GM18508 (cell line): ENCODE data around the gene SYNE1.
"Not testable (repeated sequence)": the region's sequence is repeated elsewhere in the genome, so short reads cannot be mapped to it uniquely, and the experiment has no call there.

ENCODE experiments used
- ATAC-seq: cut with Tn5 transposase; IDR thresholded peaks from one replicate; pipeline ENCODE4 v1.9.1; 2021; ENCODE audit warnings: moderate number of reproducible peaks; ENCODE audit not compliant: insufficient read depth, unreplicated experiment

Gene SYNE1

DNA sequence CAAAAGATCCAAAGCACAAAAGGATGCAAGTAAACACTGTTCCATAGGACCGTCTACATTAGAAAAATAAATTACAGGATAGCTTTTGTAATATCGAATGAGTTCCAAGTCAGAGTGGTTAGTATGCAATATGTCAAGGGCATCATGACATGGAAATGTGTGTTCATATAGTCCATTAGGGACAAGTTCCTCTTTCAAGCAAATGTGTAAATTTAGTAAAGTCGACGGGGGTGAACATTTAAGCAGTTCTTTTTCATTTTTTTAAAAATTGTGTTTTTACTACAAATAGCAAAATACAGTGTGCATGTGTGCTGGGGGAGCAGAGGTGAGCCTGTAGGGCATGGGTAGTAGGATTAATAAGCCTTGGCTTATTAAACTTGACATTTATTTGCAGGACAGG is 470.7 kb downstream of the SYNE1 start:
- ATAC-seq = no peak

- ATAC-seq = no peak
Measured at GRCh38 chr6:152164957-152165356, 472.2 kb downstream of the SYNE1 start.

DNA sequence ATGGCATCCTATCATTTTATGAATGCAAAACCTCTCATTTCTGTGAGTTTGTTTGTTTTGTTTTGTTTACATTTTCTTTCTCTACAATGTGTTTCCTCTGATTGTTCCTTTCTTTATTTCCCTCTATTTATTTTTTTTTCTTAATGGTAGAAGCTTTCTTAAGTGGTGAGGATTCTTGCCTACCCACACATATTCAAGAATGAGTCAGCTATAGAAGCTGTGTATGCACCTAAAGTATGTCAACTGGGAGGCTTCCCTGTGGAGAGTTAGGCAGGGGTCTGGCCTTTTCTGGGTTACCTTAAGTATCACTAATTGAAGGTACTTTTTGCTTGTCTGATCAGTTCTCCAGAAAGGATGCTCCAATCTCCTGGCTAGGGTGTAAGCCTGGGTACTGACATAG is 475.7 kb downstream of the SYNE1 start:
- ATAC-seq = peak; percentile 46

DNA sequence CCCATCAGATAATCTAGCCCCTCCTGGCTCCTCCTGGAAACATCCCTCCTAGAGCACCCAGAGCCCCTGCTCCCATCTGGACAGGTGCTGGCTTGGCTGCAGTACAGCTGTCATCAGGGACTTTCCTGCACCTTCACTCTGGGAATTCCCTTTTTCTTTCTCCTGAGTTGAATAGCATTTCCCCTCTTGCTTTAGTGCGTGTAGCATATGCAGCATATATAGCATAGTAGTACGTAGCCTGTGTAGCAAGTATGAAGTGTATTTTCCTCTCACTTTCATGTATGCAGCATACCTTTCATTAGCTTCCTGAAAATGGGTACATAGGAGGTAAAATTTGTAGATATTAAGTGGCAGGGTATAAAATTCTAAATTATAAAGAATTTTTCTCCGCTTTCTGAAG is 476.8 kb downstream of the SYNE1 start:
- ATAC-seq = peak; percentile 93

DNA sequence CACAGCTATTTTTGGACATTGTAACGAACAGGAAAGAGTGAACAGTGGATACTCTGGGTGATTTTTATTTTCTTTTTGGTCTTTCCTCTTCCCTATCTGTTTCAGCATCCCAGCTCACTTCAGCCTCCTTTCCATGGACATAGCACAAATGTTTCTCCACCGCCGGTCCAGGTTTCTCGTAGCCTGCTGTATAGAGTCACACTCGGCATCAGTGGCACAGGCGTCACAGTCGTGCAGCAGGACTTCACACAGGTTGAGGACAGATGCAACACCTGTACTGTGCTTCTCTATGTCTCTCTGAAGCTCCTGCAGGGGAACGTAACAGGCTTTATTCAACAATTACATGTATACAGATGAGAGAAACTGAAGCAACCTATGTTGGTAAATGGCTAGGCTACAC is 481.4 kb downstream of the SYNE1 start:
- ATAC-seq = no peak

- ATAC-seq = no peak
Measured at GRCh38 chr6:152154559-152155356, 482.4 kb downstream of the SYNE1 start.

DNA sequence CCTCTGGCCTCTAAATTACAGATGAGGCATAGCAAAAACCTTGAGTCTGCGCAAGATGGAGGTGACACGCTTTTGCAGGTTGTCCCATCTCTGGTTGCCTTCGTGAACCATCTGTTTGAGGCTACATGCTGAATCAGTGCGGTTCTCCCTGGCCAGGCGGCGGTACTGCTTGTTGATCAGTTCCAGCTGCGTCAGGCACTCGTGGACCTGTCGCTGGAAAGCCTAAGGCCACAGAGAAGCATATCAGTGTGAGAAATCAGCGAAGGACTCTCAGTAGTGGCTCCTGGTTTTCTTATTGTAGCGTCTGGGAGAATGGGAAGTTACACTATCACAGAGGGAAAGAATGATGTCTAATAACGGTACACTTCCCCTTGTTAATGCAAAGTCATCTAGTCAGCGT is 485.2 kb downstream of the SYNE1 start:
- no peak for ATAC-seq

- no peak for ATAC-seq
Measured at GRCh38 chr6:152150196-152150595, 487.0 kb downstream of the SYNE1 start.

GRCh38 chr6:152148412-152148811 is 488.8 kb downstream of the SYNE1 start:
- ATAC-seq = no peak

- ATAC-seq = no peak
Measured at GRCh38 chr6:152147269-152147668, 489.9 kb downstream of the SYNE1 start.

GRCh38 chr6:152146385-152146784 is 490.8 kb downstream of the SYNE1 start:
- no peak for ATAC-seq

GRCh38 chr6:152143359-152143758 is 493.8 kb downstream of the SYNE1 start:
- no peak for ATAC-seq

DNA sequence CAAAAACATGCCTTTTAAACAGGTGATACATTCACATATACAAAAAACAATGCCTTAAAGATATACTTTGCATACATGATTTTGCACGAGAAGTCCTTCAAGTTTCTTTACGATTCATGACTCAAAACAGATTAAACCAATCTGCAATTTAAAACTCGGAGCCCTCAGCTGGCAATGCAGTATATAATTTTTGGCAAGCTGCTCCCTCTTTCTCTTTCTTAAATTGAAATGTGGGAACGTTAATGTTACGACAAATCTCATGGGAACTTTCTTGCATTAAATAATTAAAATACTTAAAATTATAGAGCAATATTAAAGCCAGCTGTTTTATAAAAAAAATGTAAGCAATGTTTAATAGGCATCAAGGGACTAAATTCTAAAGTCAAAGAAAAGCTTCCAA is 495.1 kb downstream of the SYNE1 start:
- ATAC-seq = no peak

DNA sequence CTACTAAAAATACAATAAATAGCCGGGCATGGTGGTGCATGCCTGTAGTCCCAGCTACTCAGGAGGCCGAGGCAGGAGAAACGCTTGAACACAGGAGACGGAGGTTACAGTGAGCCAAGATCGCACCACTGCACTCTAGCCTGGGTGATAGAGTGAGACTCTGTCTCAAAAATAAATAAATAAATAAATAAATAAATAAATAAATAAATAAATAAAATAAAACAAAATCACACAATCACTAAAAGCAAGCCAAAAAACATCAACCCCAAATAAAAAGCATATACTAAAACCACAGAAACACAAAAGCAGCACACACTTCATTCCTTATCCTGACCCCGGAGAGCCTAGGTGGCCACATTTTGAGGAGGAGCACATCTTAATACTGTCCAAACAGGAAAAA is 498.8 kb downstream of the SYNE1 start:
- ATAC-seq = not testable (repeated sequence)

- ATAC-seq = no peak
Measured at GRCh38 chr6:152136449-152136825, 500.7 kb downstream of the SYNE1 start.

DNA sequence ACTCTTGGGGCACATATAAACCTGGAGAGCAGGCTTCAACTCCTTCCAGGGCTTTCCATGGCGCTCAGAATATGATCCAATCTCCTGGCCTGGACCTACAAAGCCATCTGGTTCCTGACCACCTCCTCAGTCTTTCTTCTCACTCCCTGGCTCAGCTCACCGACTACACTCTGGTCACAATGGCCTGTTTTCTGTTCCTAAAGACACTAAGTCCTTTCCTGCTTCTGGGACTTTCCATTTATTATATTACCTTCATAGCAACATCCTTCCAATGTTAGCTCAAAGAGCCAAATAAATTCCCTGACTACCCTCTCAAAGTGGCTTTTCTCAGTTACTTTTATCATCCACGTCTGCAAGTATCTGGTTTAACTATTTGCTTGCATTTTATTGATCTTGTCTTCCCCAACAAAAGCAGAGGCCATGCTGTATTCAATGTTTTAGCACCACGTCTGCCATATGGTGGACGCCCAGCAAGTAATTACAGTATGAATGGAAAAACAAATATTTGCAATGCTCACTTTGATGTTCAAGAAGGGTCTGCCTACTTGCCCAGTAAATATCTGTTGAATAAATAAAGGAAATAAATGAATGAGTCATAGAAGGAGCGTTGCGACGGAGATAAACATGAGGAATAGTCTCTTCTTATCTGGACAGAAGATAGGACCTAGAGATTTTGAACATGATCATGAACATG is 501.3 kb downstream of the SYNE1 start:
- no peak for ATAC-seq

DNA sequence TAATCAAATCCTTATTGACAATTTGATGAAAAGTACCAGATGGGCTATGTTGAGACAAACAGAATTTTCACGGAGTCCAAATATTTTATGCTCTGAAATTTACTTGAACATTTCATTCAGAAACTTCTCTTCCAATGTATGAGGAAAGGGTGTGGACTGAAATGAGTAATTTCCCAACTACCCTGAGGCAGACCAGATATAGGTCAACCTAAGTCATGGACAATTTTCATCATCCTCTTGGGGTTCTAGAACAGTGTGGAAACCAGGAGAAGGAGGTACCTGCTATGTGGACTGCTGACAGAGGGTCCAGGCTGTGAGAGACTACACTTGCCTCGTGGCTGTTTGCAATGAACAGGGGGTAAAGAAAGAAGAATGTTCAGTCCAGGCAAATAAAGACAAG is 506.7 kb downstream of the SYNE1 start:
- ATAC-seq = no peak

GRCh38 chr6:152129691-152130151 is 507.4 kb downstream of the SYNE1 start:
- ATAC-seq = no peak

GRCh38 chr6:152127432-152128165 is 509.6 kb downstream of the SYNE1 start:
- no peak for ATAC-seq

DNA sequence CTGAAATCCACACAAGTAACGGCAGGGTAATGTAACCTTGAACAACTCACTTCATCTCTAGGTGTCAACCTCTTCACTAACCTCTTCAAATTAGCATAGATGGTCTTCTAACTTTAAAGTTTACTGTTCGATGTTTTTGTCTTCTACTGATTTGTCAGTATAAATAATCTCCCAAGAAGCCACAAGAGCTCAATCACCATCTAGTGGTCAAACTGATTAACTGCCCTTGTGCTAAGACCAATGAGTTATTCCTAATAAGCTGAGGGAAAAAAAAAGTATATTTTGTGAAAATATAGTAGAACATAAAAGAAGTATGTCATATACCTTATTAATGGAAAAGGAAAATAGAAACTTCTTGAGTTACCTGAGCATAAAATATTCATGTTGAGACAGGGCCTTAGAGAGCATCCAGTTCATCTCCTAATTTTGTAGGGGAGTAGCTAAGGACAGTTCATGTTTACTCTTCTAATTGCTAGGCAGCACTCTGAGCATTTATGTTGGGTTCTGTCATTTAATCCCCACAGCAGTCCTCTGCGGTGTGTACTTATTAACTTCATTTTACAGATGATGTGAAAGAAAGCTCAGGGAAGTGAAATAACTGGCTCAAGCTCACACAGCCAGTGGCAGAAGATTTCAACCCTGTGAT is 512.6 kb downstream of the SYNE1 start:
- no peak for ATAC-seq

DNA sequence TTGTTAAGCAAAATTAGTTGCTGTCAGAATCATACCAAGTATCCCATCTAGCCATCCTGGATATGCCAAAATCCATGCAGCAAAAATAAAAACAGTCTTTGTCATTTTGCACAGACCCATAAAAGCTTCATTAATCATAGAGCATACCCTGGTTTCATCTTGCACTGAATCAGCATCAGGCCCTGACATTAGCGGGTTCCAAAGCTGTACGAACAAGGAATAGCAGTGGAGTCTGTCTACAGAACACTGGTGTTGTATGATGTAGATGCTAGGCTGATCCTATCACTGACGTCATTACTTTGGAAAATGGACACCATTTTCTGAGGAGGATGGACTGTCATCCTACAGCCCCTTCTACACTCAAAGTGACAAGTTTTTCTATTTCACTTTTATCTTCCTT is 514.1 kb downstream of the SYNE1 start:
- no peak for ATAC-seq
